ENCODE measurements around the gene FICD.
"Not testable (repeated sequence)": the region's sequence is repeated elsewhere in the genome, so short reads cannot be mapped to it uniquely, and the experiment has no call there.

The FICD gene

GRCh38 chr12:108538146-108538545, 23.1 kb downstream of the FICD start:
- DNase-seq (ENCODE audit: low read depth) = no peak

GRCh38 chr12:108538616-108539195, 23.6 kb downstream of the FICD start:
- no peak for DNase-seq (ENCODE audit: low read depth)

GRCh38 chr12:108542320-108542719, 27.2 kb downstream of the FICD start:
- DNase-seq (ENCODE audit: low read depth) = no peak

GRCh38 chr12:108543652-108544051, 28.6 kb downstream of the FICD start:
- DNase-seq (ENCODE audit: low read depth) = no peak

- no peak for DNase-seq (ENCODE audit: low read depth)
Observed at GRCh38 chr12:108547686-108548085, 32.6 kb downstream of the FICD start.

GRCh38 chr12:108548954-108549521, 34.0 kb downstream of the FICD start:
- DNase-seq (ENCODE audit: low read depth) = no peak

GRCh38 chr12:108551535-108551934, 36.5 kb downstream of the FICD start:
- no peak for DNase-seq (ENCODE audit: low read depth)

- no peak for DNase-seq (ENCODE audit: low read depth)
Observed at GRCh38 chr12:108553799-108554198, 38.7 kb downstream of the FICD start.

- DNase-seq (ENCODE audit: low read depth) = not testable (repeated sequence)
Observed at GRCh38 chr12:108555383-108555782, 40.3 kb downstream of the FICD start.

GRCh38 chr12:108559007-108559655, 44.1 kb downstream of the FICD start:
- no peak for DNase-seq (ENCODE audit: low read depth)

GRCh38 chr12:108559748-108560147, 44.7 kb downstream of the FICD start:
- no peak for DNase-seq (ENCODE audit: low read depth)

- DNase-seq (ENCODE audit: low read depth) = peak; percentile 24
Observed at GRCh38 chr12:108560321-108560721, 45.2 kb downstream of the FICD start.

- DNase-seq (ENCODE audit: low read depth) = peak; percentile 79
Observed at GRCh38 chr12:108560752-108561719, 46.0 kb downstream of the FICD start, which contains the start of gene SART3. TSS of gene SART3 (minus strand) at chr12:108561173. CDS start at chr12:108561154, 19 bp downstream.

- DNase-seq (ENCODE audit: low read depth) = no peak
Observed at GRCh38 chr12:108561852-108562347, 46.8 kb downstream of the FICD start.

- peak; percentile 97 for DNase-seq (ENCODE audit: low read depth)
Observed at GRCh38 chr12:108562348-108563135, 47.5 kb downstream of the FICD start, which contains the start of gene ISCU. TSS of gene ISCU (plus strand) at chr12:108562596. CDS start at chr12:108562623, 27 bp downstream.

- peak; percentile 94 for DNase-seq (ENCODE audit: low read depth)
Observed at GRCh38 chr12:108563136-108563803, 48.2 kb downstream of the FICD start.

- DNase-seq (ENCODE audit: low read depth) = no peak
Observed at GRCh38 chr12:108563804-108564151, 48.7 kb downstream of the FICD start.

GRCh38 chr12:108564724-108565123, 49.6 kb downstream of the FICD start:
- no peak for DNase-seq (ENCODE audit: low read depth)

- DNase-seq (ENCODE audit: low read depth) = no peak
Observed at GRCh38 chr12:108565146-108565545, 50.1 kb downstream of the FICD start.

- DNase-seq (ENCODE audit: low read depth) = peak; percentile 75
Observed at GRCh38 chr12:108565976-108566375, 50.9 kb downstream of the FICD start.

GRCh38 chr12:108566452-108566851, 51.4 kb downstream of the FICD start:
- DNase-seq (ENCODE audit: low read depth) = no peak
